Activated CD8-positive, alpha-beta memory T cell treated with anti-CD3 and anti-CD28 coated beads for 1 hour (primary cell): Measurements from ENCODE around the gene PLVAP.
A peak's percentile ranks its signal among the peaks of the same experiment; 100 is the strongest.

ENCODE experiments used
- DNase-seq, 2 donors: peaks; one replicate each; pipeline ENCODE4 v3.0.0-alpha.2; 2020; ENCODE audit warnings: low read depth in 1 of 2; ENCODE audit errors: extremely low read depth in 1 of 2

PLVAP gene

GRCh38 chr19:17304386-17305215 lies 72.5 kb downstream of the PLVAP start:
- DNase-seq: no peak

- DNase-seq: no peak
Measured at GRCh38 chr19:17303940-17304267, 73.2 kb downstream of the PLVAP start.

- peak; percentile 82 to 88 for DNase-seq
Measured at GRCh38 chr19:17303167-17303939, 73.8 kb downstream of the PLVAP start, which contains the start of gene ABHD8. Gene ABHD8, minus strand, starts transcription at chr19:17303425. Its CDS starts 1,809 bp downstream, at chr19:17301616.

- DNase-seq: no peak
Measured at GRCh38 chr19:17302391-17303166, 74.6 kb downstream of the PLVAP start.
